ENCODE measurements around the gene FOXO6. TPM values are rescaled to one million over a fixed set of nuclear protein-coding genes. Genes with fewer than 3 reads are reported as not detected.

The FOXO6 gene
- total RNA-seq, 1 experiment from 2014 or later: 6.1 TPM

- CTCF ChIA-PET: interaction anchor here (1.5 kb wide), 1 partner anchor 135 kb away, joined by 4 read pairs; no protein-coding TSS in a partner anchor
- no peak overlapping the region for H3K4me3 ChIP-seq (ENCODE audit: low read depth, low read length, poor library complexity, severe bottlenecking)
- DNase-seq (ENCODE audit: low spot score): no peak
- no peak for TF ChIP-seq EZH2 (IDR thresholded peaks at IDR 0.05; ENCODE audit: borderline replicate concordance, low read depth, low read length, poor library complexity, severe bottlenecking)
- peak; percentile 30 for TF ChIP-seq CTCF (conservative IDR thresholded peaks at IDR 0.05; ENCODE audit: low read depth, low read length)
- H3K4me1 ChIP-seq (ENCODE audit: insufficient read depth, low read length, poor library complexity, severe bottlenecking): no peaks in the 10 kb centered on the region
- H3K9me3 ChIP-seq (ENCODE audit: low read depth, low read length, poor library complexity, severe bottlenecking): no peaks in the 10 kb centered on the region
- intact Hi-C loops (cut with micrococcal nuclease; ENCODE audit: unreplicated experiment): loop anchor here (2.0 to 5.0 kb wide), 4 partner anchors 55 to 149 kb away; partner anchors contain the start of gene FOXO6
- BruUV-seq (replicated peaks): no TSS peak
- POLR2A ChIA-PET (ENCODE audit: low non-redundant PET): no interaction called here
- no peaks in the 10 kb centered on the region for H3K27me3 ChIP-seq (replicated peaks; ENCODE audit: insufficient read depth, low read depth, low read length, poor library complexity)
- no peak overlapping the region for H3K27ac ChIP-seq (ENCODE audit: low read depth, low read length, poor library complexity, severe bottlenecking)
- H3K36me3 ChIP-seq (ENCODE audit: insufficient read depth, low read length, poor library complexity, severe bottlenecking): no peaks in the 10 kb centered on the region
Measured at GRCh38 chr1:41417335-41417682, 56.1 kb downstream of the FOXO6 start.

- ChIA-PET CTCF (interaction anchor here (1.5 kb wide), 1 partner anchor 135 kb away, joined by 4 read pairs; no protein-coding TSS in a partner anchor), POLR2A (ENCODE audit: low non-redundant PET) (no interaction called here)
- H3K4me1 ChIP-seq (ENCODE audit: insufficient read depth, low read length, poor library complexity, severe bottlenecking): no peaks in the 10 kb centered on the region
- no TSS peak for BruUV-seq (replicated peaks)
- H3K36me3 ChIP-seq (ENCODE audit: insufficient read depth, low read length, poor library complexity, severe bottlenecking): no peaks in the 10 kb centered on the region
- H3K4me3 ChIP-seq (ENCODE audit: low read depth, low read length, poor library complexity, severe bottlenecking): no peak overlapping the region
- TF ChIP-seq CTCF (conservative IDR thresholded peaks at IDR 0.05; ENCODE audit: low read depth, low read length): no peak
- no peak for TF ChIP-seq EZH2 (IDR thresholded peaks at IDR 0.05; ENCODE audit: borderline replicate concordance, low read depth, low read length, poor library complexity, severe bottlenecking)
- intact Hi-C loops (cut with micrococcal nuclease; ENCODE audit: unreplicated experiment): loop anchor here (2.0 to 5.0 kb wide), 4 partner anchors 55 to 149 kb away; partner anchors contain the start of gene FOXO6
- no peaks in the 10 kb centered on the region for H3K9me3 ChIP-seq (ENCODE audit: low read depth, low read length, poor library complexity, severe bottlenecking)
- no peak overlapping the region for H3K27ac ChIP-seq (ENCODE audit: low read depth, low read length, poor library complexity, severe bottlenecking)
- H3K27me3 ChIP-seq (replicated peaks; ENCODE audit: insufficient read depth, low read depth, low read length, poor library complexity): no peaks in the 10 kb centered on the region
- DNase-seq (ENCODE audit: low spot score): no peak
Measured at GRCh38 chr1:41417746-41418145, 56.5 kb downstream of the FOXO6 start.

DNA sequence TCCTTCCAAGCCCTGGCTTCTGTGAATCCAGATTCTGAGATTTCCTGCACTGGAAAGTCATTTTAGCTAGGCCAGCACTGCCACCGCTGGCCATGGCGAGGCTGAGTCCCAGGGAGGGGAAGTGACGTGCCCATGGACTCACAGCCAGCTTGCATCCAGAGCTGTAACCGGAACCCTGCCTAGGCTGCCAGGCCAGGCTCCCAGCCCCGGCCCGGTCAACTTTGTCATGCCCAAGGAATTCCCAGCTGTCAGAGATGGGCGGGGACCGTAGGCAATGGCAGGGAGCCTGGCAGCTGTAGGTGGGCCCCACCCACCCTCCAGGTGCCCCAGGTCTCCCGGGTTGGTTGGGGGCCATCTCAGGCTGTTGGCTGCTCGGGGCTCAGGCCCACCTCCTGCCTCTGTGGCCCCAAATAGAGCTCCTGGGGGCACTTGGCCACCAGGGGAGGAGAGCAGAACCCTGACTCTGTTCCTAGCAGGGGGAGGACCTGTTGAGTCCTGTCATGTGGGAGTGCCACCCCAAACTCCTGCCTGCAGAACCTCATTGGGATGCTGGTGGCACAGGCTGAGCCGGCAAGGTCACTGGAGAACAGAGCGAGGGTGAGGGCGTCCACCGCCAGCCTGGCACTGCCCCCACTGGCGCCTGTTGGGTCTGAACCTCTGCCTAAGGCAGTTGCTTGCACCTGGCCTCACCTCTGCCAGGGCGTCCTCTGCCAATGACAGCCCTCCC is 57.8 kb downstream of the FOXO6 start:
- intact Hi-C loops (cut with micrococcal nuclease; ENCODE audit: unreplicated experiment): loop anchor here (5.0 kb wide), 1 partner anchor 57 kb away; the partner anchor contains the start of gene FOXO6
- BruUV-seq (replicated peaks): no TSS peak
- CTCF ChIA-PET: interaction anchor here (1.1 kb wide), 2 partner anchors 96 to 109 kb away, joined by 3 read pairs; no protein-coding TSS in a partner anchor

More for the DNA sequence above, 57.8 kb downstream of the FOXO6 start:
- DNase-seq (ENCODE audit: low spot score): no peak
- H3K36me3 ChIP-seq (ENCODE audit: insufficient read depth, low read length, poor library complexity, severe bottlenecking): no peaks in the 10 kb centered on the region
- no peaks in the 10 kb centered on the region for H3K27me3 ChIP-seq (replicated peaks; ENCODE audit: insufficient read depth, low read depth, low read length, poor library complexity)
- POLR2A ChIA-PET (ENCODE audit: low non-redundant PET): no interaction called here
- no peak overlapping the region for H3K27ac ChIP-seq (ENCODE audit: low read depth, low read length, poor library complexity, severe bottlenecking)
- TF ChIP-seq EZH2 (IDR thresholded peaks at IDR 0.05; ENCODE audit: borderline replicate concordance, low read depth, low read length, poor library complexity, severe bottlenecking) (no peak), CTCF (conservative IDR thresholded peaks at IDR 0.05; ENCODE audit: low read depth, low read length) (no peak)
- H3K4me1 ChIP-seq (ENCODE audit: insufficient read depth, low read length, poor library complexity, severe bottlenecking): no peaks in the 10 kb centered on the region
- H3K9me3 ChIP-seq (ENCODE audit: low read depth, low read length, poor library complexity, severe bottlenecking): no peaks in the 10 kb centered on the region
- no peak overlapping the region for H3K4me3 ChIP-seq (ENCODE audit: low read depth, low read length, poor library complexity, severe bottlenecking)
